GM21515 (cell line): ENCODE measurements around the gene TEX35.

Source experiments
- ATAC-seq: cut with Tn5 transposase; IDR thresholded peaks from one replicate; pipeline ENCODE4 v1.9.1; 2021; ENCODE audit not compliant: unreplicated experiment

Gene TEX35

DNA sequence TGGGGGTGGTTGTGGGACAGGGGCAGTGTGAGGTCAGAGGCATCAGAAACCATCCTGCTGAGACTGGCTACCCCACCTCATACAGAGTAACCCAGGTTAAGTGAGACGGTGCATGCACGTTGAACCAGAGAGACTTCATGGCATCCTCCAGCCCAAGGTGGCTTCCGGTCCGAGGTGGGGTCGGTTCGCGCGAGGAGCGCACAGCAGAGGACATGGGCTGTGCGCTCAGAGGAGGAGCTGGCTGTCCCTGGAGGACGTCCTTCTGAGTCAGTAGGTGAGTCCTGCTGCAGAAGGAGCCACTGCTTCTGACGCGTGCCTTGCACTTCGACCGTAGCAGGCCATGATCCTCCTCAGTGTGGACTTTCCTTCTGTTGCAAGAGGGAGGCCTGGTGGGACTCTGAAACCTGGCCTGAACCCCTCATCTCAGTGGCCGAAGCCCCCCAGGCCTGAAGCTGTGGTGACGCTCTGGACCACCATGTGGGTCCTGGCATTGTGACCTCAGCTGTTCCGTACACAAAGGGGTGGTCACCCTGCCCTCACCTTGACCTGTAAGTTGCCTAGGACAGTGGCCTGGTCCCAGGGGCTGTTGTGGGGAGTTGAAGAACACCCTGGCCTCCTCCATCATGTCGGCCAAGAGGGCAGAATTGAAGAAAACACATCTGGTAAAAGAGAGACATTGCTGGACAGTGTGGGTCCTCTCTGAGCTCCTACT, at the start of gene TEX35:
TEX35 (plus strand) TSS at position 544 of the 712 bp plus-strand sequence; CDS start at position 624, 80 bp downstream.
- ATAC-seq = no peak

DNA sequence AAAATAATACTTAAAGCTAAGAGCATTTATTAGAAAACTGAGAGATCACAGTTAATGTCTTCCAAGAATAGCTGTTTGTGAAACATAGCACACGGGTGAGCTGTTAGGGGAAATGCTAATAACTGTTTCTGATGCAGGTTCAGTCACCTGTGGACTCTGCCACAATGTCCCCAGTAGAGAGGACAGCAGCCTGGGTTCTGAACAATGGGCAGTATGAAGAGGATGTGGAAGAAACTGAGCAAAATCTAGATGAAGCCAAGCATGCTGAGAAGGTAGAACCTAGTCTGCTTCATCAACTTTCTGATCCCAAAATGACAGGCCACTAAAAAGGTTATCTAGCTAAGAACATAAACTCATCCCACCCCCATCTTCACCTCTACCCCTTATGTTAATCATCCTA, 48.8 kb upstream of the TEX35 start:
- no peak for ATAC-seq

DNA sequence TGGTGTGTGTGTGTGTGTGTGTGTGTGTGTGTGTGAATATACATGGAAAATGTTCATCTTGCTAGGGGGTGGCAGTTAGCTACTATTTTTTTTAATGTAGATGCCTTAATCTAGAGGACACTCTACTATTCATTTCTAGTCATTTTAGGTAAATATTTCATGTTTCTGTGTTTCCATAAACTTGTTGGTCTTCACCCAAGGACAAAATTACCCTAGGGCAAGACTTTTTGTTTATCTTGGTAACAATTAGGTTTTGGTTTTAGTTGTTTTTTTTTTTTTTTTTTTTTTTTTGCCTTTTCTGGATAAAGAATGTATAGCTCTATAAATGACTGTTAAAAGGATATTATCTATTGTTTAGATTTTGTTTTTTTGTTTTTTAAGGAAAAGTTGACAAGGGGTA, 48.3 kb upstream of the TEX35 start:
- no peak for ATAC-seq

DNA sequence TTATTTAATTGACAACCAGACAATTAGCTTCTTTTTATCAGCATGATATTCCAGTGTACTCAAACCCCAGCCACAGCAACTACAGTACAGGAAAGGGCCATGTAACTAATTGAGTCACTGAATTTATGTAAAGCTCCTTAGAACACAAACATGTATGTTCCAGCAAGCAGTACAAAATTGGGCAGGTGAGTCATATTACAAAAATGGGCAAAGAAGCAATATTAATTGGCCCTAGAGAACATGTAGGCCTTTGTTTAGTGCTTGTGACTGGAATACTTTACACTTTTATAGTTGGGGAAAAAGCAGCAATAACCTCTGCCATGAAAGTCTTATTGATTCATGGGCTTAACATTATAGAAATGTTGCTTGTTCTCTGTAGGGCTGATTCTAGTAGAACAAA, 47.9 kb upstream of the TEX35 start:
- ATAC-seq = no peak

DNA sequence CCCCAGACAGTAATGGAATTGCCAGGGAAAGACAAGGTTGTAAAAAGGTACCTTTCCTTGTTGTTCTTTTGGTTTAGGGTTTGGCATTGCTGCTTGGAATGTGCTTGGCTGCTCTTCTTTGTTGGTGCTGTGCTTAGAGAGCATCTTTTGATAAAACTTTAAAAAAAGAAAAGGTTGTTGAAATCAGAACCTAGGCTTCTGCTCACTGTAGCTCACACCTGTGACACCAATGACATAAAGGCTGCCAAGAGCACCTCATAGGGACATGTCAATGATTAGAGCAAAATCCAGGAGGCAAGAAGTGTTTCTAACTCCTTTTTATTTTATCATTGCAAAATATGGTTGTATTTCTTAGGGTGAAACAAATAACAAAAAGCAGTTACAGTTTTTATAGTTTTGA, 45.1 kb upstream of the TEX35 start:
- no peak for ATAC-seq

DNA sequence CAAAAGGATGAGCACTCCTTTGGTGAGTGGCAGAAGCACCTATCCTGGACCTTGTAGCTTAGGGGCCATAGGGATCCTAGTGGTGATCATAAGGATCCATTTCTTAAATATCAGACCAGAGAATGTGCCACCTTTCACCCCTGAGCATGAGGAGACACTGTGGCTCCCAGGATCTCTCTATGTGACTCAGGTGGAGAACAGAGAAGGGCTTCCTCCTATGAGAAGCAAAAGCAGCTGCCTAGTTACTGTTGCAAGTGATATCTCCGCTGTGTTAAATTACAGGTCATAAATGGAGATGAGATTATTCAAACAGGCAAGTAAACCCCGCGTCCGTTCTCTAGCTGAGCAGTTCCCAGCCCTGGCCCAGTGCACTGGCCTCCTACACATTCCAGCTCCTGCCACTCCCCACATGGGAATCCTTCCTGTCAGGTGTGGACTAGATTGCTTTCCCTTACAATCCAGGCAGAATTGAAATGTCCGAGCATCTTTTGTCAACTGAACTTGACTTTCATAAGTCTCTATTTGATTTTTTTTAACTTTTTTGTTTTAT, 42.4 kb upstream of the TEX35 start:
- ATAC-seq = no peak

DNA sequence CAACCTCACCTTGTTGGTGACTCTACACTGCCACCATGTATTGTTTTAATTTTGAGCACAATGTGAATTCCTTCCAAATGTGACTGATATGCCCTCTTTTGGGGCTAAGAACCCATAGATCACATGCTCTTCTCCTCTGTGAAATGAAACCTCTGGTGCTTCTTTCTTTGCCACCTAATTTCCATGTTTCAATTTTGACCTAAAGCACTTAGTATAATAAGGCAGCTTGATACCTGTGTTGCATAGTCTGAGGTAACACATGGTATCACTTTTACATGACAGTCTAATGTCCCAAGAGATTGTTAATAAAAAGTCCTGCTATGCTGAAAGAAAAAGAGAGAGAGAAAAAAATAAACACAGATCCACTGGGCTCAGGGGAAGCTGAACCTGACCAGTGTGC, 40.4 kb upstream of the TEX35 start:
- no peak for ATAC-seq

DNA sequence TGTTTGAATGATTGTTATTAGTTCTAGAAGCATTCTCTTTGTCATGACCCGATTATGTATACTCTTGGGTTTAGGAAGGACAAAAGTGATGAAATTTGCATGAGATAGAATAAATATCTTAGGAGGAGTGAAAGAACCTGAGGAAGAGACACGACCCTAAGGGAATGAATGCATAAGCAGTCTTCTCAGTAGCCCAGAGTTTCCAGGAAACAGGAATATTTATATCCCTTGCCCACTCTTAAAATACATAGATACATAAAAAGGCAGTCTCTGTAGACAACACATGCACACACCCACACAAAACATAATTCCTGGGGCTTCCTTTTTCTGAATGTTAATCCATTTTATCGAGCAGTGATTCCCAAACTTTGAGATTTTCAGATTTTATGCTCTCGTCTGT, 35.5 kb upstream of the TEX35 start:
- no peak for ATAC-seq

DNA sequence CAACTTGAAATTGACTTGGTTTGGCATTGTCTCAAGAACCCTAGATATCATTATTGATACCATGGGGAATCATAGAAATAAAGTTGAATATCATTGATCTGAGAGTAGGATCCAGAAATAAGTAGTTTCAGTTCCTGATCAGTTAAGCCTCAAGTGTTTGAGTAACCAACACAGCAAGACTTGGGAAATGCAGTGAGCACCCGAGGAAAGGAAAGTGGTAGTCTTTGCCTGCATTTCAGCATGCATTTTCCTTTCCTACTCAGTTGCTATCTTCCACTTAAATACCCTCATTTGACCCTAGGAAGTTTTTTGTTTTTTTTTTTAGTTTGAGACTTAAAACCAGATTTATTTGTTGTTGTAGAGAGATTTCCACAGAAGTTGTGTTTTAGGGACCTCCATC, 35.1 kb upstream of the TEX35 start:
- ATAC-seq = no peak

DNA sequence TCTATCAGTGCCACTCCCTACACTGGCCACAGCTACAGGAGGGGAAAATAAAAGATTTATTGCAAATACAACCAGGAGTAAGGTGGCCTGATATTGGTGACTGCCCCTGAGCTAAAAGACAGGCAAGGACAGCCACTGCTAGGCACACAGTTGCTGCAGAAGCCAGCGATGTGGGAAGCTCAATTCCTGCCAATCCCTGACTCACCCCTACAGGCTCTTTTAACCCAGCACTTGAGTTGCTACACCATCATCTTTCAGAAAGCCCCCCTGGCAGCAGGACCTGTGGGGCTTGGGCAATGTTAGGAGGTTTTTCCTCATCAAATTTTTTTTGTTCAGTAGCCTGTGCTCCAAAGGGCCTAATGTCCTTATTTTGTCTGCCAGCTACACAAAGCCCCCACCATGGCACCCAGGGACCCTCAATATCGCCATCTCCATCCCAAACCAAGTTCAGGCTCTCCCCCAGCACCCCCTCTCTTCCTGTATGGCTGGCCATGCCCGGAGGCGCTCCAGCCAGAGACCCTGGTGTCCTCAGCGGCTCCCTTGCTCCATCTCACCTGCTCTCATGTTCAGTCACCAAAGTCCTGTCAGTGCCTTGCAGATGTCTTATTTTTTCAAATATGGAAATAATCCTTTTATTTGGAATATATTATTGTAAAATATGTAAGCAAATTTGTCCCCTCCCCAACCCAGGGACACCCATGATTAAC, 29.5 kb upstream of the TEX35 start:
- no peak for ATAC-seq

DNA sequence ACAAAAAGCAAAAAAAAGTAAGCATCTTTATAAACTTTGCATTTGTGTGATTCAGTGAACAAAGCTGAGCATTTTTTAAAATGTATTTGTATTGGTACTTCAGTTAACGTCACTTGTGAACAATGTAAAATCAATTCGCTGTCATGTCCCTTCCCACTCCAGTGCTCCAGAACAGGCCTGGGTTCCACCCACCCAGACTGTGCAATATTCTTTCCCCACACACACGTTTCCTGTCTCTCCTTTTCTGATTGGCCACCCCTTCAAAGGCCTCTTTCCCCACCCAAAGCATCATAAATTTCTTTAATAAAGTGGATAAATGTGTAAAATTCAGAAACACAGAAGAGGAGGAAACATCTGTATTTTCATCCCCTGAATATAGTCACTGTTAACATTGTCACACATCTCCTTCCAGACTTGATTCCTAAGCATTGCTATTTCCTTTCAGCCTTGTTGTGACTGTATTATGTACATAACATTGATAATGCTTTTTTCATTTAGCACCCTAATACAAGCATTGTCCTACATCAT, 28.1 kb upstream of the TEX35 start:
- no peak for ATAC-seq

DNA sequence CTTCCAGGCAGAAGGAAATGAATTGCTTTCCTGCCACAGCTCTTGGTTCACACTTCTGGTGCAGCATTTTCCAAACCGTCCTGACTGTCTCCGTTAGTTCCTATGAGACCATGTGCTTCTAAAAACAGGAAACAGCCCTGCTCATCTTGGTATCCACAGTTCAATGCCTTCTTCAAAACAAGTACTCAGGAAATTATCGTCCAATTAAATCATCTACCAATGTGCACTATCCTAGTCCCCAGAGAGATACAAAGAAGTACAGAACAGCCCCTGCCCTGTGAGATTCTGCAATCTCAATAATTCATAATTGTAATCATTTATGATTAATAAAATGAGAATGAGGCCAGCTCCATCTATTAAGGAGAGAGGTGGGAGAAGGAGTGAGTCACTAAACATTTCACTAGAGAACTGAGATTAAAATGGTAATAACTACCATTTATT, 27.3 kb upstream of the TEX35 start:
- no peak for ATAC-seq

DNA sequence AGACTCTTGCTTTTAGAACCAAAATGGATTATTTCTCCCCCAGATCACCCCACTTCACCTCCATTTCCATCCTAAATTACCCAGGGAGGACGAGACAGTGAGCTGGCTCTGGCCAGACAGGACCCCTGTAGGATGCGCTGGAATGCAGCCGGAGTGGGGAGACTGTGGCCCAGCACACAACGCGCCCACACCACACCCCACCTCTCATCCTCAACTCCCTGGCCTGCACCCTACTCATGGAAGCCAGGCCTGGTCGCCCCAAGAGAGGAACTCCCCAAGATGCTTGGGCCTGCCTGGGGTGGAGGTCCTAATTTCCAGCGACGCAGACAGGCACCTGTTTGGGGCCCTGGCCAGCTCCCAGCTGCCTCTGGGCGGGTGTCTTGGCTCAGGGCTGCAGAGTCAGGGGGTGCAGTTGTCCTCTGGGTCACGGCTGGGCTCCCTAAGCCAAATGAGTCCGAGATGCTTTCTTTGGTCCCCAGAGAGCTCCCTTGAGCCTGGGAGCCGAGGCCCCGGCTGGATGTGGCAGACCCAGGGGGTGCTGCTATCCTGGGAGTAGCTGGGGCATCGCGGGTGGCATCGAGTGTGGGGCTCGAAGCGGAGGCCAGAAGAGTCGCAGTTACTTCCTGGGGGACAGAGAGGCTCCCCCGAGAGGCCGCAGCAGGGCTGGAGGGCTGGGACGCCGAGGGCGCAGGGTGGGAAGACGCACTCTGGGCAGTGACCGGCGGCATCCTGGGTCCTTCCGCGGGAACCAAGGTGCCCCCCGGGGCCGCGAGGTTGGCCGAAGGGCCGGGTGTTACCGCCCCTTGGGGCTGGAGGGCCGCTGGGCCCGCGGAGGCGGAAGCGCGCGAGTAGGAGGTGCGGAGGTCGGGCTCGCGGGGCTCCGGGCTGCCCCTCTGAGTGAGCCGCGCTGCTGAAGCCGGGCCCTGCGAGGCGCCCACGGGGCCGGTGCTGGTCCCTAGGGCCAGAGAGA, 26.5 kb upstream of the TEX35 start:
- ATAC-seq = no peak

DNA sequence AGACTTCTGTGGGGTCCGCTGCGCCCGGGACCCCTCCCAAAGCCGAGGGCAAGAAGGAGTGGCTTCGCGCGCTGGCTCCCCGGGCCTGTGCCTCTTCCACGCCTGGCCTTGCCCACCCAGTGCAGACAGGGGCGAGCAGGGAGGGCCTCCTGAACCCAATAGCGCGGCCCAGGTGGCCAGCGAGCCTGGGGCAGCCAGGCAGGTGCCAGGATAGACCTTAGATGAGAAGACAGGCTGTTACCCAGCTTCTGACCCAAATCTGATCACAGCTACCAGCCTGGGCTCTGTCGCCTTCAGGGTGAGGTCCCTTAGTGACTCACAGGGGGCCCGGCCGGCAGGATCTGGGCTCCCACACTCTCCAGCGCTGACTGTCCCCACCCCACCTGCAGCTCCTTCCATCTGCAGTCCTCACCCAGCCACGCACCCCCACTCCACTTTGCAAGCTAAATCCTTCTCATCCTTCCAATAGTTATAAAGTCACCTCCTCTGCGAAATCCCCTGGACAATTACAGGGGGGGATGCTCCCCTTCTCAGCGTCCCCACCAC, 25.8 kb upstream of the TEX35 start:
- no peak for ATAC-seq

DNA sequence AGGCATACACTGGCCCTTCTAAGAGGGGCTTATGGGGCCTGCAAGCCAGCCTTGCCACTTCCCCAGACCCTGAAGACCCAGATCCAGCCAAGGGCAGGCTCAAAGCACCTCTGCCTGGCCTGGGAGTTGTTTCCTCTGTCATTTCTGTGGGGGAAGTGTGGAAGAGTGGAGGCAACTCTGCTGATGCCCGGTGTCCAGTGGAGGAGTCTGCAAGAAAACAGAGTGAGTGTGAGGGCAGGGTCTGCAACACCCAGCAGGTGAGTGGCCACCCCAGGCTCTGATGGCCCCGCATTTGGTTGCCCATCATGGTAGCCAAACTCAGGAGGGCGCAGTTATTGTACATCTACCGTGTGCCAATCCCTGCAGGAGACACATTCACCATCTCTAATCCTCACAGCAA, 24.5 kb upstream of the TEX35 start:
- ATAC-seq = no peak

DNA sequence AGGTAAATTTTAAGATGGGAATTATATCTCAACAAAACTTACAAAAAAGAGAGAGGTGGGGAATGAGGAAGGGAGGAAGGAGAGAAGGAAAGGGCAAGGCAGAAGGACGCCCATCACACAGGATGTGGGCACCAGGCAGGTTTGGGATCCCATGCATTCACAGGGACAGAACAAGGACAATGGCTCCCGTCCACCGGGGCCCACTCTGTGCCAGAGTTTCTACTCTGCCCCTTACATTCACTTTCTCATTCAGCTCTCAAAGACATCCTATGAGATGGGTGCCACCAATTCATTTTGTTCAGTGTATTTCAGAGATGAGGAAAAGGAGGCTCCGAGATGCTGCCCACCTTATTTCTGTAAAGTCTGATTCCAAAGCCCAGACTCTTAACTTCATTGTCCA, 23.5 kb upstream of the TEX35 start:
- ATAC-seq = no peak

DNA sequence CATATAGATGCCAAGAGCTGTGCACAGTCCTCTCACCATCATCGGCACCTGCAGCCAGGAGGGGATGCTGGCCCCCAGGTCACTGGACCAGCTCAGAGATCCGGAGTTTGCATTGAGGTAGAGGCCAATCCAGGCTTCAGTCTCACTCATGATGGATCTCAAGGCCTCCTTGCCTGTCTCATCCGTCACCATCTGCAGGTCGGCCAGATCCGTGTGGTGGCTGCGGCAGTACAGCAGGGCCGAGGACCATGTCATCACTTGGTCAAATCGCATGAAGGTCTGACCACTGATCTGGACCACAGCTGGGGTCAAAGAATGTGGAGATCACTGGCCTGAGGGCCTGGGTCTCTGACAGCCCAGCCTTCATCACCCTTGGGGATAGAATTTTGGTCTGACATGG, 22.8 kb upstream of the TEX35 start:
- no peak for ATAC-seq

DNA sequence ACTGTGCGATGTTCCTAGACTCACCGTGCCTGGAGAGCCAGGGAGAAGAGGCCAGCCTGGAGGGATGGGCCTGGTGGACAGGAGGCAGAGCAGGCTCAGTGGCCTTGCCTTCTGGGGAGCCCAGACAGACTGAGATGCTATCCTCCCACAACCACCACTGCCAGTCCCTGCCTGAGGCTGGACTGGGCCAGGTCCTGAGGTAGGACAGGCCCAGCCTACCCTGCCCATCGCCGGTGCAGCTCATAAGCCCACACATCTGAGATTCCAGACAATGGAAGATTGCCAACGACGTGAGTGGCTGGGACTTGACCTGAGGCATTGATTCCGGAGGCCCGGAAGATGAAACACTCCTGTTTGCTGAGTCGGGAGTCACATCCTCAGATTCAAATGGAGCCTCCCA, 21.9 kb upstream of the TEX35 start:
- no peak for ATAC-seq

DNA sequence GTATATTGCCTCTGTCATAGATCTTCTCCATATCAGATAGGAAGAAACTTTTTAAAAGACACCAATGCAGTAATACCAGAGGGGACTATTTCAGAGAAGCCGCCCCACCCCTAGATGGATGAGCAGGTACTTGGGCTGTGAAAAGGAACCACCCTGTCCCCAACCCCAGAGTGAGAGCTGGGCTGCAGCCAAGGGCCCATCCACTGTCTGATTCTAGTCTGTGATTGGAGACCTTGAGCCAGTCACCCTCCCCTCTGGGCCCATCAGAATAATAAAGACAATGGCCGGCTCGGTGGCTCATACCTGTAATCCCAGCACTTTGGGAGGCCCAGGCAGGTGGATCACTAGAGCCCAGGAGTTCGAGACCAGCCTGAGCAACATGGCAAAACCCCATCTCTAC, 21.2 kb upstream of the TEX35 start:
- no peak for ATAC-seq

DNA sequence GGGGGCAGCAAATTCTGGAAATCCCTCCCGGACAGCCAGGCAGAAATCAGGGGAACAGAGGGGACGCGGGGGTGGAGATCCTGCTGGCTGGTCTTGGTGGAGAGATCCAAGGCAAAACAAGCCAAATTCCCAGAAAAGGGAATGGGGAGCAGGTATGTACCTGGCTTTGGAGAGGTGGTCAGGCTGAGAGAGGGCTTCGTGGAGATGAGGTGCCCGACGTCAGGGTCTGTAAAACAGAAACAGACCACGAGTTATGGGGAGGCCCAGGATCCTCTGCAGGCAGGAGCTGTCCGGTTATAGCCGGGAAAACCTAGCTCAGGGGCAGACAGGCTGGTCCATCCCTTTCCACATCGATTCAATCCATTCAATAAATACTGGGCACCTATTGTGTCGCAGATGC, 20.6 kb upstream of the TEX35 start:
- no peak for ATAC-seq

DNA sequence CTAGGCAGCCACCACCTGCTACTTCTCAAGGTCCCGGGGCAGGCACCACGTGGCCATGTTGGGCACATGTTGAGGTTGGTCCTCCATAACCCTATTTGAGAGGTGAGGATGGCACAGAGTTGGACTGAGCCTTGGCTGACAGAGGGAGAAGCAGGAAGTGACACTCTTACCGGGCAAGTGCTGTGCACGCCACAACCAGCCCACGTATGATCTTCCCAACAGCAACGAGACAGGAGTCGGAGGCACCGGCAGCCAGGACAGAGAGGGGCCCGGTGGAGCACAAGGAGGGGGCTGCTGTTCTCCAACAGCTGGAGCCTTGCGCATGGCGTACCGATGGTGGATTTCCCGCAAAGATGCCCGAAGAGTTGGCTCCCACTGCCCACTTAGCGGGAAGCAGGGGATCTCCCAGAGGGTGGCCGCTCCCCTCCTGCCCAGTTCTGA, 19.6 kb upstream of the TEX35 start:
- no peak for ATAC-seq
